ENCODE measurements around the gene POLD4. TPM values are rescaled to one million over a fixed set of nuclear protein-coding genes. Genes with fewer than 3 reads are reported as not detected.

POLD4 gene
- total RNA-seq, 4 donors from 2014 or later: 54.5 to 75.7 (median 65.0) TPM

DNA sequence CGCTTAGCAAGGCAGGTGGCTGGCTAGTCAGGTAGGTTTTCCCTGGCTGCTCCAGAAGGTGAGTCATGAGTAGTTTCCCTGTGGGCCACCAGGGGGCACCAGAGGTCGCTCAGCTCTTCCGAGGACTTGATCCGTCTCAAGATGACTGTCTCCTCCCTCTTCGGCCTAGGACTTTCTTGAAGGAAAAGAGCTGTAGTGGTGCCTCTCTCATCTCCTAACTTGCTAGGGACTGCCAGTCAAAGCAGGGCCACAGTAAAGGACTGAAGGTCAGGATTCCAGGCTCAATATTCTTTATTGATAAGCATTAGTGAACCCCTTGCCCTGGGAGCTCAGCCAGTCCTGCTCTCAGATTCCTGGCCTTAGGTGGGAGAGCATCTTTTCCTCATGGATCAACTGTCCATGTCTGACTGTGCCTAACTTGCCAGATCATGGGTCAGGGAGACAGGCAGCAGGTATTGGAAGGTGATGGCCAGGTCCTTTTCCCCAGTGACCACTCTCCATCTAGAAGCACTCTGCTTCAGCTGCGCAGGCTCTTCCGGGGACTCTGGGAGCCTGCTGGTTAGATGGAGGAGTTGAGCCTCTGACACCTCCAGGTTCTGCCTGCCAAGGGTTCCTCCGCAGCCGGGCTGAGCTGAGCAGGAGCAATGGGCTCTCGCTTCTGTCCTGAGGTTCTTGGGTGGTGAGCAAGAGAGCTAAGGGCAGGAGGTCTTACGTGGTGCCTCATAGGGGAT lies 1.9 kb downstream of the POLD4 start:
- no peaks in the 10 kb centered on the region for H3K36me3 ChIP-seq
- 54% methylated on average over 11 of the region's 11 CpGs for WGBS
- H3K27ac ChIP-seq: peak overlapping the region; percentile 98
- H3K4me3 ChIP-seq: peak overlapping the region; percentile 73
- H3K4me1 ChIP-seq: peaks cover 65% of the 10 kb centered on the region
- no peak for DNase-seq (ENCODE audit: low spot score in 2 of 2)
- H3K9me3 ChIP-seq: no peaks in the 10 kb centered on the region
- TF ChIP-seq, protein P1, sequence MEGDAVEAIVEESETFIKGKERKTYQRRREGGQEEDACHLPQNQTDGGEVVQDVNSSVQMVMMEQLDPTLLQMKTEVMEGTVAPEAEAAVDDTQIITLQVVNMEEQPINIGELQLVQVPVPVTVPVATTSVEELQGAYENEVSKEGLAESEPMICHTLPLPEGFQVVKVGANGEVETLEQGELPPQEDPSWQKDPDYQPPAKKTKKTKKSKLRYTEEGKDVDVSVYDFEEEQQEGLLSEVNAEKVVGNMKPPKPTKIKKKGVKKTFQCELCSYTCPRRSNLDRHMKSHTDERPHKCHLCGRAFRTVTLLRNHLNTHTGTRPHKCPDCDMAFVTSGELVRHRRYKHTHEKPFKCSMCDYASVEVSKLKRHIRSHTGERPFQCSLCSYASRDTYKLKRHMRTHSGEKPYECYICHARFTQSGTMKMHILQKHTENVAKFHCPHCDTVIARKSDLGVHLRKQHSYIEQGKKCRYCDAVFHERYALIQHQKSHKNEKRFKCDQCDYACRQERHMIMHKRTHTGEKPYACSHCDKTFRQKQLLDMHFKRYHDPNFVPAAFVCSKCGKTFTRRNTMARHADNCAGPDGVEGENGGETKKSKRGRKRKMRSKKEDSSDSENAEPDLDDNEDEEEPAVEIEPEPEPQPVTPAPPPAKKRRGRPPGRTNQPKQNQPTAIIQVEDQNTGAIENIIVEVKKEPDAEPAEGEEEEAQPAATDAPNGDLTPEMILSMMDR (IDR thresholded peaks at IDR 0.05): peak; percentile 91 to 97
- TF ChIP-seq POLR2A (IDR thresholded peaks at IDR 0.05): no peak
- no peak for TF ChIP-seq POLR2AphosphoS5 (IDR thresholded peaks at IDR 0.05)
- H3K27me3 ChIP-seq: no peaks in the 10 kb centered on the region

DNA sequence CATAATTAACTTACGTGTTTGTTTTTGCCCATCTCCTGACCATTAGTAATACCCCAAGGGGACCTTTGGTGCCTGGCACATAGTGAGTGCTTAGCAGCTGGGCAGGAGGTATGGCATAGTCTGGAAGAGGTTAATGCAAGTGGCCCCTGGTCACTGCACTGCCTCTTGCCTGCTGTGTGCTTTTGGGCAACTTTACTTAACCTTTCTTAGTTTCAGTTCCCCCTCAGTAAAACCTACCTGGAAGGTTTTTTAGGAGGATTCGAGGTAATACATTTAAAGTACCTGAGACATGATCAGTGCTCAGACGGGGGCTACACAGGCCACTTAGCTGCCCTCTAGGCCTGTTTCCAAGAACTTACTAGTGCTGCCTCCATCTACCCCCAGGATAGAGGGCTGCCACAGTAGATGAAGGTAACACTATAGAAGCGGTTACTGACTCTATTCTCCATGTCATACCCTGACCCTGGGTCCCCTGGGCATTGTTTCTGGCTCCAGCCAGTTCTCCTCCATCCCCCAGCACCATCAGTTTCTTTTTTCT lies 3.3 kb downstream of the POLD4 start:
- WGBS: 92% methylated on average over 4 of the region's 4 CpGs
- no peak overlapping the region for H3K4me3 ChIP-seq
- no peak for DNase-seq (ENCODE audit: low spot score in 2 of 2)
- no peaks in the 10 kb centered on the region for H3K36me3 ChIP-seq
- peaks cover 64% of the 10 kb centered on the region for H3K4me1 ChIP-seq
- no peaks in the 10 kb centered on the region for H3K27me3 ChIP-seq
- TF ChIP-seq POLR2AphosphoS5 (IDR thresholded peaks at IDR 0.05): no peak
- TF ChIP-seq POLR2A (IDR thresholded peaks at IDR 0.05): no peak
- TF ChIP-seq EP300 (IDR thresholded peaks at IDR 0.05): no peak
- TF ChIP-seq, protein P1 (IDR thresholded peaks at IDR 0.05): no peak
- H3K27ac ChIP-seq: no peak overlapping the region
- no peaks in the 10 kb centered on the region for H3K9me3 ChIP-seq

DNA sequence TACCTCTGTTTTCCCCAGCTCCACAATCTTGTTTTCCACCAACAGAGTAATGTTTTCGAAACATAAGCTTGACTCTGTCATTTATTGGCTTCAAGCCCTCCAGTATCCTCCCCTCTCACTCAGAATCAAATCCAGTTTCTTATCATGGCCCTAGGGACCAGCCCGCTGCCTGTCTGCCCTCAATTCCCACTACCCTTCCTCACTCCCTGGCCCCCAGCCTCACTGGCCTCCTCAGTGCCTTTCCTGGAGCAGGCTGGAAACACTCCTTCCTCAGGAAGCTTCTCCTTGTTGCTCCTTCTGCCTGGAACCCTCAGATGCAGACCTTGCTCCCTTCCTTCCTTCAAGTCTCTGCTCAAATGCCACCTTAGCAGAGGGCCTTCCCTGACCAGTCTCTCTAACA lies 3.9 kb downstream of the POLD4 start:
- WGBS: 90% methylated on average over 2 of the region's 2 CpGs
- no peaks in the 10 kb centered on the region for H3K27me3 ChIP-seq
- no peaks in the 10 kb centered on the region for H3K36me3 ChIP-seq
- H3K4me1 ChIP-seq: peaks cover 59% of the 10 kb centered on the region
- no peaks in the 10 kb centered on the region for H3K9me3 ChIP-seq
- TF ChIP-seq, protein P1 (IDR thresholded peaks at IDR 0.05): no peak
- TF ChIP-seq EP300 (IDR thresholded peaks at IDR 0.05) (no peak), POLR2A (IDR thresholded peaks at IDR 0.05) (no peak), POLR2AphosphoS5 (IDR thresholded peaks at IDR 0.05) (no peak)
- no peak for DNase-seq (ENCODE audit: low spot score in 2 of 2)
- H3K4me3 ChIP-seq: no peak overlapping the region
- H3K27ac ChIP-seq: no peak overlapping the region

DNA sequence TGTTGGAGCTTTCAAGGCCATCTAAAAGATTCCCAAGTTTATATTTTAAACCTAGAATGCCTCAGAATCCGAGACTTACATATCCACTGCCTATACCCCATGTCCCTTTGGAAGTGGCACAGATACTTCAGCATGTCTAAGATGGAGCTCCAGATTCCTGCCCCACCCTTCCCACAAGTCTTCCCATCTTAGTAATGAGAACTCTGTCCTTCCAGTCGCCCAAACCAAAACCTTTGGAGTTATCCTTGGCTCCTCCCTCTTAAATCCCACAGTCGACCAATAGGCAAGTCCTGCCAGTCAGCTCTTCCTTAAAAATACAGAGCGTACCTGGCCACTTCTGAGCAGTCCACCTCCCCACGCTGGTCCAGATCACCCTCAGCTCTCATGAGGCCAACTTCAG lies 4.3 kb downstream of the POLD4 start:
- Histone ChIP-seq H3K27me3 (no peaks in the 10 kb centered on the region), H3K9me3 (no peaks in the 10 kb centered on the region), H3K4me1 (peaks cover 54% of the 10 kb centered on the region), H3K27ac (no peak overlapping the region), H3K36me3 (no peaks in the 10 kb centered on the region), H3K4me3 (no peak overlapping the region)
- 67% methylated on average over 5 of the region's 5 CpGs for WGBS
- DNase-seq (ENCODE audit: low spot score in 2 of 2): peak in 1 of 2 donors; percentile 26
- TF ChIP-seq POLR2A (IDR thresholded peaks at IDR 0.05) (no peak), EP300 (IDR thresholded peaks at IDR 0.05) (no peak), POLR2AphosphoS5 (IDR thresholded peaks at IDR 0.05) (no peak)
- TF ChIP-seq, protein P1 (IDR thresholded peaks at IDR 0.05): no peak

DNA sequence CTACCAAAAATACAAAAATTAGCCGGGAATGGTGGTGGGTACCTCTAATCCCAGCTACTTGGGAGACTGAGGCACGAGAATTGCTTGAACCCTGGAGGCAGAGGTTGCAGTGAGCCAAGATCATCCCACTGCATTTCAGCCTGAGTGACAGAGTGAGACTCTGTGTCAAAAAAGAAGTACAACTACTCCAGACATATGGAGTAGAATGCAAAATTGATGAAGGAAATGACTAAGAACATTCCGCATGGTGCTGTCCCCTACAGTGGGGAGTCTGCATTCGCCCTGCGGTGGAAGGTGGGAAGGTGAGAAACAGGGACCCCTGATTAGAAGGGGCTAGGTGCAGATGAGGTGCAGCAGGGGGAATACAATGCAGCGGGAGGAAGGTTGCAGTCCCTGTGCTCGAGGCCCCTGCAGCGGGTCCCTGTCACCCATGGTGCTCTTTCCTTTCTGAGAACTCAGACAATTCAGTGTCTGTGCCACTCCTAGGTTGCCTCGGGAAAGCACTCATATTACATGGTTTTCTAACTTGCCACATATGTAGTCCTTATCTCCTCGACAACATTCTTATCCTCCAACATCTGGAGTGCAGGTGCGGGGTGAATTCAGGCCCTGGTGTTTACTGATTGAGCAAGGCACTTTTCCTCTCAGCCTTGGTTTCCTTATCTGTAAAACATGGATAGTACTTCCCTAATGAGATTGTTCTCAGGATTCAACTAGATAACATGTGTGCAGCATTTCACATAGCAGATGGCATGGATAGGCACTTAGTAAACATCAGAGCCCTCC lies 5.2 kb downstream of the POLD4 start:
- H3K4me3 ChIP-seq: no peak overlapping the region
- DNase-seq (ENCODE audit: low spot score in 2 of 2): peak in 1 of 2 donors; percentile 32
- WGBS: 69% methylated on average over 11 of the region's 11 CpGs
- H3K27ac ChIP-seq: no peak overlapping the region
- no peaks in the 10 kb centered on the region for H3K36me3 ChIP-seq
- no peaks in the 10 kb centered on the region for H3K27me3 ChIP-seq
- peaks cover 49% of the 10 kb centered on the region for H3K4me1 ChIP-seq
- no peaks in the 10 kb centered on the region for H3K9me3 ChIP-seq
- TF ChIP-seq, protein P1 (IDR thresholded peaks at IDR 0.05): no peak
- TF ChIP-seq POLR2AphosphoS5 (IDR thresholded peaks at IDR 0.05): no peak
- no peak for TF ChIP-seq POLR2A (IDR thresholded peaks at IDR 0.05)
- no peak for TF ChIP-seq EP300 (IDR thresholded peaks at IDR 0.05)

Measured in suprapubic skin (tissue), 4 donors.